Measurements from ENCODE around the gene SNX15.

The SNX15 gene

GRCh38 chr11:65034423-65034822, 7.2 kb downstream of the SNX15 start:
- no peak for TF ChIP-seq CTCF (IDR thresholded peaks at IDR 0.05; ENCODE audit: insufficient read depth, low read depth, low read length, missing control alignments)
- no peak overlapping the region for H3K4me3 ChIP-seq (ENCODE audit: low read depth, low read length)
- DNase-seq (ENCODE audit: low read depth) = no peak

- no peak for DNase-seq (ENCODE audit: low read depth)
- H3K4me3 ChIP-seq (ENCODE audit: low read depth, low read length) = no peak overlapping the region
- no peak for TF ChIP-seq CTCF (IDR thresholded peaks at IDR 0.05; ENCODE audit: insufficient read depth, low read depth, low read length, missing control alignments)
Measured at GRCh38 chr11:65035579-65035978, 8.3 kb downstream of the SNX15 start.

- no peak for TF ChIP-seq CTCF (IDR thresholded peaks at IDR 0.05; ENCODE audit: insufficient read depth, low read depth, low read length, missing control alignments)
- no peak for DNase-seq (ENCODE audit: low read depth)
- H3K4me3 ChIP-seq (ENCODE audit: low read depth, low read length) = no peak overlapping the region
Measured at GRCh38 chr11:65036931-65037330, 9.7 kb downstream of the SNX15 start.

- no peak for TF ChIP-seq CTCF (IDR thresholded peaks at IDR 0.05; ENCODE audit: insufficient read depth, low read depth, low read length, missing control alignments)
Measured at GRCh38 chr11:65040520-65040846, 13.2 kb downstream of the SNX15 start.

GRCh38 chr11:65040847-65041622, 13.8 kb downstream of the SNX15 start, which contains the start of gene SAC3D1:
TSS of gene SAC3D1 (plus strand) at chr11:65041210. CDS start at chr11:65041293, 83 bp downstream.
- peak; percentile 98 for DNase-seq (ENCODE audit: low read depth)
- no peak for TF ChIP-seq CTCF (IDR thresholded peaks at IDR 0.05; ENCODE audit: insufficient read depth, low read depth, low read length, missing control alignments)
- H3K4me3 ChIP-seq (ENCODE audit: low read depth, low read length) = peak within 1 kb of the TSS; percentile 60

More at GRCh38 chr11:65040520-65040846, 13.2 kb downstream of the SNX15 start:
- no peak for DNase-seq (ENCODE audit: low read depth)
- H3K4me3 ChIP-seq (ENCODE audit: low read depth, low read length) = peak overlapping the region; percentile 60

- DNase-seq (ENCODE audit: low read depth) = no peak
- no peak for TF ChIP-seq CTCF (IDR thresholded peaks at IDR 0.05; ENCODE audit: insufficient read depth, low read depth, low read length, missing control alignments)
- no peak overlapping the region for H3K4me3 ChIP-seq (ENCODE audit: low read depth, low read length)
Measured at GRCh38 chr11:65042891-65043290, 15.7 kb downstream of the SNX15 start.

Data from GM12865 (cell line).